NCI-H2107 treated with DMSO at 0.1 percent for 48 hours (cell line): ENCODE data around the gene CACNA2D2.
"Not testable (repeated sequence)": the region's sequence is repeated elsewhere in the genome, so short reads cannot be mapped to it uniquely, and the experiment has no call there.

Source experiments
- DNase-seq: peaks from one replicate; lab custom pipeline; 2025; ENCODE audit not compliant: unreplicated experiment; lab: John Stamatoyannopoulos, UW

Gene CACNA2D2

GRCh38 chr3:50530001-50530970 lies 26.9 kb upstream of the CACNA2D2 start:
- no peak for DNase-seq

GRCh38 chr3:50525987-50526386 lies 22.6 kb upstream of the CACNA2D2 start:
- no peak for DNase-seq

DNA sequence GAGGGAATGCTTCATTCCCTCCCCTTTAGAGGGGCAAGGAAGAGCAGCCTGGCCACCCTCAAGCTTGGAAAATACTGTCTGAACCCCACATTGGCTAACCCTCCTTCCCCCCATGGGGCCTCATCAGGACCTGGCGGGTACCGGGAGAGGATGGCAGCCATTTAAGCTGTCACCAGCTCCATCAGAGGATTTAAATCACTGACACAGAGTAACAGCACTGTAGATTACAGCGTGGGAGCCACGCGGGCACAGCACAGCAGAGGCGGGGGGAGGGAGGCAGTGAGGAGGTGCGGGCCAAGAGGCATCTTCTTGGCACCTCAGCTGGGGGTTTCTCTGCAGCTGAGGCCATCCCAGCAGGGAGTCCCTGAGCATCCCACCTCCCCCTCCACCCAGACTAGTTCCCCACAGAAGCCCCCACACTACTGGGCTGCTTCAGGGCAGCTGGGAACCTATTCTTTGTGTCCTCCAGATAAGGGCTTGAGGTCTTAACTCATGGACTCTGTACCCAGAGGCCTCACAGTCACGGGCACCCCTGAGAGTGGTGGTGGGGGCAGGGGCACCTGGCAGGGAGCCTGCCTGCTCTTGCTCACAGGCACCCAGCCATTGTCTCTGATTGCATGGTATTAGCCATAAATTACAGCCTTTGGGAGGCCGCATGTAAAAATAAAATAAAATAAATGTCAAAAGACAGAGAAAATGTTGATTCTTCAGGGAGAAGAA lies 21.9 kb upstream of the CACNA2D2 start:
- no peak for DNase-seq

DNA sequence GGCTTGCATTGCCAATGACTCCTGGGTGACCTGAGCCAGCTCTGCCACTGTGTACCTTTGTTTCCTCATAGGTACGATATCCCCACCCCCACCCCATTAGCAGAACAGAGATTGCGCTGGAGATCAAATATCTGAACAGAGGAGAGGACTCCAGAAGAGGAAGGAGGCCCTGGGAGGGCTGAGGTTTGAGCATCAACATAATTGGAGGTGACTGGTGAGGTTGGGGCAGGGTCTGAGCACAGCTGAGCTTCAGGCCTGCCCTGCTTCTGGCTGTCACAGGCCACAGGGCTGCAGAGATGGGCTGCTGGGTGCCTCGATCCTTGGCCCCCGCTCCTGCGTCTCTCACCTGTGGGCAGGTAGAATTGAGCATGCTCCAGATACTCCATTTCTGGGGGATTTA lies 21.3 kb upstream of the CACNA2D2 start:
- DNase-seq, result no peak

- no peak for DNase-seq
Observed at GRCh38 chr3:50523279-50523811, 19.9 kb upstream of the CACNA2D2 start.

GRCh38 chr3:50521572-50521971 lies 18.1 kb upstream of the CACNA2D2 start:
- DNase-seq, result no peak

GRCh38 chr3:50520849-50521248 lies 17.4 kb upstream of the CACNA2D2 start:
- no peak for DNase-seq

DNA sequence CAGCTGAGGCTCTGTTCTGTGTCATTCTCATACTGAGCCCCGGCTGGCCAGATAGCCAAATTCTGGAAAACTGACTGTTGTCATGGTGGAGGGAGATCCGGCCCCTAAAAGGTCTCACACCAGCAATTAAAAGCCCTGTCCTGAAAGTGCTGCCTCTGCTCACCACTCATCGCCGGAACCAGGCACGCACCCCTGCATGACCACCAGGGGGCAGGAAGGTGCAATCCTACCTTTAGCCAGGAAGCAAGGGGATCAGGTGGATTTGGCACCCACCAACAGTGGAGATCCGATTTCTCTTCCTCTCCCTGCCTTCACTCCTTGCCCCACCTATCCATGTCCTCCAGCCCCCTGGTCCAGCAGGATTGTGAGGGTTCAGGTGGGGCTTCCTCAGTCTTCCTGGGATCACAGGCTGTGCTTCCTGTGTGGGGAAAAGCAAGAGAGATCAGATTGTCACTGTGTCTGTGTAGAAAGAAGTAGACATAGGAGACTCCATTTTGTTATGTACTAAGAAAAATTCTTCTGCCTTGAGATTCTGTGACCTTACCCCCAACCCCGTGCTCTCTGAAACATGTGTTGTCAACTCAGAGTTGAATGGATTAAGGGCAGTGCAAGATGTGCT lies 16.1 kb upstream of the CACNA2D2 start:
- DNase-seq, result peak; percentile 47

GRCh38 chr3:50518436-50518835 lies 15.0 kb upstream of the CACNA2D2 start:
- no peak for DNase-seq

- DNase-seq, result no peak
Observed at GRCh38 chr3:50517721-50518206, 14.3 kb upstream of the CACNA2D2 start.

- no peak for DNase-seq
Observed at GRCh38 chr3:50516440-50516871, 13.0 kb upstream of the CACNA2D2 start.

GRCh38 chr3:50515565-50516439 lies 12.4 kb upstream of the CACNA2D2 start:
- DNase-seq, result no peak

GRCh38 chr3:50512908-50513307 lies 9.5 kb upstream of the CACNA2D2 start:
- not testable (repeated sequence) for DNase-seq

- DNase-seq, result no peak
Observed at GRCh38 chr3:50512131-50512530, 8.7 kb upstream of the CACNA2D2 start.

DNA sequence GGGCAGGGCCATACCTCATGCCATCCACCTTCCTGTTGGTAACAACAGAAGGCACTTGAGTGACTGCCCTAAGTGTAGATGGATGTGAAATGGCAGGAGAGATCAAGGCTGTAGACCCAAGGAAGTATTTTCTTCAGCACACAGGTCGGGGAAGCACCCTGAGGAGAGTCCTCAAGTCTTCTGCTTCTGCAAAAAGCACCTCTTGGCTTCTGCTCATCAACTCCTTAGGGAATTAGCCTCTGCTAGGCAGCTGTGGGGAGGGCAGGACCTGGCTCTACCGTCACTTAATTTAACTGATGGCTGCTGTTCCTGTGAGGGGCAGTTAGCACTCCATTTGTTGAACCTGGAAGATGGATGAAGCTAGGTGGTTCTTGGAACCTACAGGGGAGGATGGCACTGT lies 6.9 kb upstream of the CACNA2D2 start:
- DNase-seq, result no peak

DNA sequence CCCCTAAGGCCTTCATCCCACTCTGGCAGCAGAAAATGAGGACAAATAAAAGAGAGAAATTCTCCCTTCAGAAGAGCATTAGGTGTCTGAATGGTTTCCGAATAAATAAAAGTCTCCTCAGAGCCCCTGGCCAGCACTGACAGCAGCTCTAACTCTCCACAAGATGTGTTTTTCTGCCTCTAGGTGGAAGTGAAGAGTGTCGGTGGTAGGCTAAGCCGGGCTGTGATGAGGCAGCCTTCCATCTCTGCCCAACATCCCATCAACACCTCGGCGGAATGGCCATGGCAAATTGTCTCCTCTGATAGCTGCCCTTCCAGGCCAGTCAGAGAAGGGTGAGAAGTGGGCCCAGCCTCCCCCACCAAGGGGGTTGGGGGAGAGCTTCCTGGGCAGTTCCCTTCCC lies 6.3 kb upstream of the CACNA2D2 start:
- no peak for DNase-seq

GRCh38 chr3:50508821-50509220 lies 5.4 kb upstream of the CACNA2D2 start:
- no peak for DNase-seq

- no peak for DNase-seq
Observed at GRCh38 chr3:50506169-50506568, 2.7 kb upstream of the CACNA2D2 start.

- no peak for DNase-seq
Observed at GRCh38 chr3:50504681-50505080, 1.2 kb upstream of the CACNA2D2 start.
